DOHH2 (cell line): Measurements from ENCODE around the gene SEC22A.

ENCODE experiments used
- H3F3A ChIP-seq: fragments of 200-600 bp; sonication (generic), shearing (Covaris generic); 2 replicates; pipeline ENCODE4 v1.6.0; 2016; ENCODE audit warnings: antibody characterized with exemption, mild to moderate bottlenecking; ENCODE audit not compliant: control insufficient read depth, insufficient read depth
- H3K27ac ChIP-seq: fragments of 200-600 bp; sonication (generic); 2 replicates; pipeline ENCODE4 v1.5.1; 2014; ENCODE audit warnings: low read depth, mild to moderate bottlenecking, low read length, moderate library complexity
- H3K27me3 ChIP-seq: fragments of 200-600 bp; sonication (generic); 2 replicates; pipeline ENCODE4 v1.6.1; 2014; ENCODE audit warnings: mild to moderate bottlenecking, low read length, mixed read lengths; ENCODE audit not compliant: control insufficient read depth
- H3K36me3 ChIP-seq: fragments of 200-600 bp; sonication (generic); 2 replicates; pipeline ENCODE4 v1.6.1; 2014; ENCODE audit warnings: mild to moderate bottlenecking, low read length, moderate library complexity, mixed read lengths; ENCODE audit not compliant: control insufficient read depth
- H3K4me1 ChIP-seq: fragments of 200-600 bp; sonication (generic); 2 replicates; pipeline ENCODE4 v1.6.1; 2014; ENCODE audit warnings: mild to moderate bottlenecking, low read length, mixed read lengths; ENCODE audit not compliant: control insufficient read depth
- H3K4me2 ChIP-seq: fragments of 200-600 bp; sonication (generic); 2 replicates; pipeline ENCODE4 v1.6.0; 2014; ENCODE audit warnings: mild to moderate bottlenecking, low read length, moderate library complexity
- H3K4me3 ChIP-seq: fragments of 200-600 bp; sonication (generic); 2 replicates; pipeline ENCODE4 v1.5.1; 2014; ENCODE audit warnings: mild to moderate bottlenecking, low read length, mixed read lengths
- H3K79me2 ChIP-seq: fragments of 200-600 bp; sonication (generic); 2 replicates; pipeline ENCODE4 v1.6.1; 2014; ENCODE audit warnings: mild to moderate bottlenecking, low read length, mixed read lengths; ENCODE audit not compliant: control insufficient read depth
- H3K9me2 ChIP-seq: fragments of 200-600 bp; sonication (generic); replicated peaks from 2 replicates; pipeline ENCODE4 v1.6.1; 2014; ENCODE audit warnings: mild to moderate bottlenecking, low read length, mixed read lengths; ENCODE audit not compliant: control insufficient read depth
- H3K9me3 ChIP-seq: fragments of 200-600 bp; sonication (generic); 2 replicates; pipeline ENCODE4 v1.6.1; 2014; ENCODE audit warnings: antibody characterized with exemption, low read length, mixed read lengths; ENCODE audit not compliant: control insufficient read depth, insufficient read depth
- H4K20me1 ChIP-seq: fragments of 200-600 bp; sonication (generic); 2 replicates; pipeline ENCODE4 v1.6.0; 2014; ENCODE audit warnings: low read depth, mild to moderate bottlenecking, antibody characterized with exemption, low read length, moderate library complexity; ENCODE audit not compliant: control insufficient read depth, insufficient read depth
- CTCF ChIP-seq: fragments of 200-600 bp; sonication (generic); IDR thresholded peaks from one replicate; pipeline ENCODE4 v1.5.1; 2014; ENCODE audit warnings: antibody characterized with exemption, mild to moderate bottlenecking, low read depth, low read length; ENCODE audit not compliant: poor library complexity, severe bottlenecking
- EZH2phosphoT487 ChIP-seq: fragments of 200-600 bp; sonication (generic); IDR thresholded peaks from 2 replicates; pipeline ENCODE4 v1.6.1; 2017; ENCODE audit warnings: borderline replicate concordance, mild to moderate bottlenecking, antibody characterized with exemption, low read length, moderate library complexity, mixed read lengths

SEC22A gene

GRCh38 chr3:123154020-123154985 is 47.4 kb upstream of the SEC22A start:
- H3K4me3 ChIP-seq: no peak overlapping the region
- peaks cover 15% of the 10 kb centered on the region for H3F3A ChIP-seq
- peaks cover 22% of the 10 kb centered on the region for H3K9me3 ChIP-seq
- no peak overlapping the region for H3K27ac ChIP-seq
- no peaks in the 10 kb centered on the region for H3K9me2 ChIP-seq
- no peak overlapping the region for H3K4me2 ChIP-seq
- H3K36me3 ChIP-seq: peaks cover 18% of the 10 kb centered on the region
- TF ChIP-seq CTCF (no peak), EZH2phosphoT487 (no peak)
- no peaks in the 10 kb centered on the region for H3K79me2 ChIP-seq
- H3K4me1 ChIP-seq: peaks cover 11% of the 10 kb centered on the region
- H4K20me1 ChIP-seq: no peaks in the 10 kb centered on the region
- H3K27me3 ChIP-seq: no peaks in the 10 kb centered on the region

- Histone ChIP-seq H4K20me1 (no peaks in the 10 kb centered on the region), H3K36me3 (peaks cover 8% of the 10 kb centered on the region), H3F3A (peaks cover 15% of the 10 kb centered on the region), H3K9me2 (no peaks in the 10 kb centered on the region), H3K4me2 (no peak overlapping the region), H3K79me2 (no peaks in the 10 kb centered on the region), H3K27ac (no peak overlapping the region), H3K27me3 (no peaks in the 10 kb centered on the region), H3K4me1 (peaks cover 11% of the 10 kb centered on the region), H3K4me3 (no peak overlapping the region), H3K9me3 (peaks cover 17% of the 10 kb centered on the region)
- no peak for TF ChIP-seq EZH2phosphoT487
- no peak for TF ChIP-seq CTCF
Observed at GRCh38 chr3:123155471-123156011, 46.2 kb upstream of the SEC22A start.

GRCh38 chr3:123156276-123156995 is 45.3 kb upstream of the SEC22A start:
- H3K36me3 ChIP-seq: no peaks in the 10 kb centered on the region

More at GRCh38 chr3:123156276-123156995, 45.3 kb upstream of the SEC22A start:
- Histone ChIP-seq H3K79me2 (no peaks in the 10 kb centered on the region), H3K9me3 (peaks cover 8% of the 10 kb centered on the region; the same call in 1 of the 2 replicates), H3K4me3 (no peak overlapping the region), H3K4me2 (no peak overlapping the region), H4K20me1 (no peaks in the 10 kb centered on the region), H3F3A (peaks cover 7% of the 10 kb centered on the region), H3K4me1 (peaks cover 11% of the 10 kb centered on the region), H3K27me3 (no peaks in the 10 kb centered on the region), H3K9me2 (no peaks in the 10 kb centered on the region), H3K27ac (no peak overlapping the region)
- no peak for TF ChIP-seq CTCF
- no peak for TF ChIP-seq EZH2phosphoT487
